Measurements from ENCODE around the gene DBH.

- TF ChIP-seq CTCF (IDR thresholded peaks at IDR 0.05; ENCODE audit: borderline replicate concordance, extremely low read depth, low read length, poor library complexity, severe bottlenecking) (no peak), EZH2 (IDR thresholded peaks at IDR 0.05; ENCODE audit: borderline replicate concordance, low read depth, low read length, severe bottlenecking) (no peak)
These were observed 69.4 kb downstream of the DBH start for GRCh38 chr9:133705576-133705975.

All from DND-41 (cell line).